BLaER1 treated with 17β-estradiol and CSF1 and Interleukin-3, amounts not matched to agents 10 nM and 100 nM (cell line): ENCODE results near the gene CPED1.
"Not testable (repeated sequence)": the region's sequence is repeated elsewhere in the genome, so short reads cannot be mapped to it uniquely, and the experiment has no call there.

Experiments used
- H3K27ac ChIP-seq, 11 experiments: shearing (Covaris generic); formaldehyde crosslinking; 2 replicates each; pipeline ENCODE4 v1.8.1; 2022
- H3K27me3 ChIP-seq, 11 experiments: shearing (Covaris generic); formaldehyde crosslinking; 2 replicates each; pipeline ENCODE4 v1.8.1; 2022
- H3K36me3 ChIP-seq, 11 experiments: shearing (Covaris generic); formaldehyde crosslinking; 2 replicates each; pipeline ENCODE4 v1.8.1; 2022
- H3K4me1 ChIP-seq, 10 experiments: shearing (Covaris generic); formaldehyde crosslinking; 2 replicates each; pipeline ENCODE4 v1.8.1; 2022
- H3K4me2 ChIP-seq, 11 experiments: shearing (Covaris generic); formaldehyde crosslinking; 2 replicates each; pipeline ENCODE4 v1.8.1; 2022
- H3K4me3 ChIP-seq, 10 experiments: shearing (Covaris generic); formaldehyde crosslinking; 2 replicates each; pipeline ENCODE4 v1.8.1; 2022
- H3K9ac ChIP-seq, 11 experiments: shearing (Covaris generic); formaldehyde crosslinking; 2 replicates each; pipeline ENCODE4 v1.8.1; 2022
- H3K9me3 ChIP-seq, 11 experiments: shearing (Covaris generic); formaldehyde crosslinking; replicated peaks in 1 of 11; 2 replicates each; pipeline ENCODE4 v1.8.1; 2022
- H4K20me1 ChIP-seq, 11 experiments: shearing (Covaris generic); formaldehyde crosslinking; 2 replicates each; pipeline ENCODE4 v1.8.1; 2022
- Cebpa-rat ChIP-seq, 11 experiments: shearing (Covaris generic); IDR thresholded peaks; 2 replicates each; pipeline ENCODE4 v1.8.1; 2022

The CPED1 gene

GRCh38 chr7:120964088-120964487 is 24.4 kb upstream of the CPED1 start:
- Histone ChIP-seq H3K9me3 (no peaks in the 10 kb centered on the region), H3K27ac (no peak overlapping the region), H4K20me1 (peaks cover 0 to 6% (median 0%) of the 10 kb centered on the region in 11 experiments; a peak in 5 of 22 replicates), H3K36me3 (peaks cover 49 to 85% (median 61%) of the 10 kb centered on the region in 11 experiments), H3K9ac (no peak overlapping the region), H3K4me3 (no peak overlapping the region), H3K4me1 (no peaks in the 10 kb centered on the region), H3K27me3 (no peaks in the 10 kb centered on the region), H3K4me2 (no peak overlapping the region)
- TF ChIP-seq Cebpa-rat (IDR thresholded peaks at IDR 0.05), result no peak

GRCh38 chr7:120966961-120967360 is 21.6 kb upstream of the CPED1 start:
- Histone ChIP-seq H3K4me1 (no peaks in the 10 kb centered on the region), H3K27ac (no peak overlapping the region), H3K9ac (no peak overlapping the region), H4K20me1 (peaks cover 0 to under 1% (median 0%) of the 10 kb centered on the region in 11 experiments; a peak in 5 of 22 replicates), H3K27me3 (no peaks in the 10 kb centered on the region), H3K9me3 (no peaks in the 10 kb centered on the region), H3K36me3 (peaks cover 69 to 95% (median 81%) of the 10 kb centered on the region in 11 experiments), H3K4me2 (no peak overlapping the region), H3K4me3 (no peak overlapping the region)
- no peak for TF ChIP-seq Cebpa-rat (IDR thresholded peaks at IDR 0.05)

- TF ChIP-seq Cebpa-rat (IDR thresholded peaks at IDR 0.05), result no peak
- H3K27ac ChIP-seq, result no peak overlapping the region
- no peaks in the 10 kb centered on the region for H3K4me1 ChIP-seq
- peaks cover 56 to 85% (median 79%) of the 10 kb centered on the region in 11 experiments for H3K36me3 ChIP-seq
- no peaks in the 10 kb centered on the region for H3K9me3 ChIP-seq
- H4K20me1 ChIP-seq, result no peaks in the 10 kb centered on the region
- H3K4me2 ChIP-seq, result no peak overlapping the region
- no peaks in the 10 kb centered on the region for H3K27me3 ChIP-seq
- no peak overlapping the region for H3K4me3 ChIP-seq
- no peak overlapping the region for H3K9ac ChIP-seq
These were observed 14.7 kb upstream of the CPED1 start for GRCh38 chr7:120973849-120974248.

GRCh38 chr7:120979765-120980499 is 8.6 kb upstream of the CPED1 start:
- H4K20me1 ChIP-seq, result no peaks in the 10 kb centered on the region
- no peak overlapping the region for H3K9ac ChIP-seq
- no peak overlapping the region for H3K27ac ChIP-seq
- TF ChIP-seq Cebpa-rat (IDR thresholded peaks at IDR 0.05), result no peak
- H3K36me3 ChIP-seq, result peaks cover 9 to 27% (median 21%) of the 10 kb centered on the region in 11 experiments; a peak in 20 of 22 replicates
- H3K4me2 ChIP-seq, result no peak overlapping the region
- no peak overlapping the region for H3K4me3 ChIP-seq
- H3K27me3 ChIP-seq, result no peaks in the 10 kb centered on the region
- no peaks in the 10 kb centered on the region for H3K9me3 ChIP-seq
- H3K4me1 ChIP-seq, result no peaks in the 10 kb centered on the region

GRCh38 chr7:120981117-120981516 is 7.4 kb upstream of the CPED1 start:
- no peaks in the 10 kb centered on the region for H4K20me1 ChIP-seq
- H3K4me3 ChIP-seq, result no peak overlapping the region

GRCh38 chr7:120981888-120982615 is 6.5 kb upstream of the CPED1 start:
- TF ChIP-seq Cebpa-rat (IDR thresholded peaks at IDR 0.05), result no peak
- Histone ChIP-seq H3K27ac (no peak overlapping the region), H3K4me3 (no peak overlapping the region), H3K27me3 (no peaks in the 10 kb centered on the region), H4K20me1 (no peaks in the 10 kb centered on the region), H3K36me3 (peaks cover 0 to 6% (median 1%) of the 10 kb centered on the region in 11 experiments; a peak in 8 of 22 replicates), H3K9me3 (no peaks in the 10 kb centered on the region), H3K4me2 (no peak overlapping the region), H3K4me1 (no peaks in the 10 kb centered on the region), H3K9ac (no peak overlapping the region)

More at GRCh38 chr7:120981117-120981516, 7.4 kb upstream of the CPED1 start:
- no peak overlapping the region for H3K27ac ChIP-seq
- H3K9me3 ChIP-seq, result no peaks in the 10 kb centered on the region
- no peak overlapping the region for H3K9ac ChIP-seq
- H3K27me3 ChIP-seq, result no peaks in the 10 kb centered on the region
- H3K4me1 ChIP-seq, result no peaks in the 10 kb centered on the region
- no peak for TF ChIP-seq Cebpa-rat (IDR thresholded peaks at IDR 0.05)
- H3K36me3 ChIP-seq, result peaks cover 0 to 16% (median 10%) of the 10 kb centered on the region in 11 experiments; a peak in 13 of 22 replicates
- H3K4me2 ChIP-seq, result no peak overlapping the region

- not testable (repeated sequence) for H4K20me1 ChIP-seq, H3K9ac ChIP-seq, H3K27ac ChIP-seq, H3K4me2 ChIP-seq, H3K4me3 ChIP-seq, H3K9me3 ChIP-seq, H3K36me3 ChIP-seq
- Histone ChIP-seq H3K4me1 (peaks cover 5 to 14% (median 9%) of the 10 kb centered on the region in 10 experiments; a peak in 18 of 20 replicates), H3K27me3 (peaks cover 0 to 10% (median 8%) of the 10 kb centered on the region in 11 experiments; a peak in 18 of 22 replicates)
These were observed 4.9 kb upstream of the CPED1 start for GRCh38 chr7:120983592-120983991.

- Histone ChIP-seq H3K4me1 (peaks cover 10 to 22% (median 17%) of the 10 kb centered on the region in 10 experiments), H3K27ac (no peak overlapping the region), H3K36me3 (no peaks in the 10 kb centered on the region), H4K20me1 (no peaks in the 10 kb centered on the region), H3K27me3 (peaks cover 7 to 18% (median 16%) of the 10 kb centered on the region in 11 experiments), H3K9ac (no peak overlapping the region), H3K4me3 (no peak overlapping the region), H3K9me3 (no peaks in the 10 kb centered on the region), H3K4me2 (no peak overlapping the region)
- TF ChIP-seq Cebpa-rat (IDR thresholded peaks at IDR 0.05), result no peak
These were observed 4.1 kb upstream of the CPED1 start for GRCh38 chr7:120984406-120984805.

- H3K9ac ChIP-seq, result 0 out of 22 replicates have a peak overlapping the region, but pooled peaks of 1 of the 11 experiments have one; percentile 45
- no peaks in the 10 kb centered on the region for H3K9me3 ChIP-seq
- H3K36me3 ChIP-seq, result no peaks in the 10 kb centered on the region
These were observed 3.3 kb upstream of the CPED1 start for GRCh38 chr7:120985130-120985758.

More at GRCh38 chr7:120985130-120985758, 3.3 kb upstream of the CPED1 start:
- TF ChIP-seq Cebpa-rat (IDR thresholded peaks at IDR 0.05), result no peak
- no peaks in the 10 kb centered on the region for H4K20me1 ChIP-seq
- H3K27me3 ChIP-seq, result peaks cover 16 to 27% (median 25%) of the 10 kb centered on the region in 11 experiments
- no peak overlapping the region for H3K4me3 ChIP-seq
- no peak overlapping the region for H3K4me2 ChIP-seq
- H3K4me1 ChIP-seq, result peaks cover 17 to 27% (median 22%) of the 10 kb centered on the region in 10 experiments
- no peak overlapping the region for H3K27ac ChIP-seq
